Kidney (tissue), 14 donors: ENCODE data around the gene MUS81. TPM values are rescaled to one million over a fixed set of nuclear protein-coding genes. Genes with fewer than 3 reads are reported as not detected.
A peak's percentile ranks its signal among the peaks of the same experiment; 100 is the strongest.

Source experiments
- DNase-seq, 5 donors: peaks; one replicate each; pipeline ENCODE4 v3.0.0-alpha.2; 2013 to 2020
- FAIRE-seq: peaks from 2 replicates; lab custom pipeline; 2012; peaks lifted over from hg19 to GRCh38; lab: Jason Lieb, UNC
- H3K27ac ChIP-seq, 2 donors: one replicate each; pipeline ENCODE4 v1.7.0; 2013; ENCODE audit warnings: low read depth in 2 of 2, low read length in 2 of 2, inconsistent platforms in 1 of 2
- H3K27me3 ChIP-seq: one replicate; pipeline ENCODE4 v1.7.1; 2013; ENCODE audit warnings: low read length, inconsistent platforms; ENCODE audit not compliant: control insufficient read depth, insufficient read depth
- H3K36me3 ChIP-seq, 3 donors: one replicate each; pipeline versions ENCODE4 v1.7.0 to v1.7.1; 2013; ENCODE audit warnings: low read length in 3 of 3, control low read depth in 1 of 3, inconsistent platforms in 1 of 3; ENCODE audit not compliant: insufficient read depth in 3 of 3, control insufficient read depth in 2 of 3
- H3K4me1 ChIP-seq, 3 donors: one replicate each; pipeline versions ENCODE4 v1.7.0 to v1.7.1; 2013; ENCODE audit warnings: low read length in 3 of 3, inconsistent platforms in 1 of 3, low read depth in 1 of 3; ENCODE audit not compliant: control insufficient read depth in 2 of 3, insufficient read depth in 2 of 3
- H3K4me3 ChIP-seq, 3 donors: one replicate each; pipeline versions ENCODE4 v1.7.0 to v1.8.1; 2013; ENCODE audit warnings: low read length in 3 of 3, control low read depth in 1 of 3, inconsistent platforms in 1 of 3
- H3K9ac ChIP-seq, 3 donors: one replicate each; pipeline versions ENCODE4 v1.7.0 to v1.7.1; 2013; ENCODE audit warnings: low read length in 3 of 3, control low read depth in 1 of 3, inconsistent platforms in 1 of 3
- H3K9me3 ChIP-seq, 3 donors: one replicate each; pipeline versions ENCODE4 v1.7.0 to v1.7.1; 2013; ENCODE audit warnings: low read length in 3 of 3, control low read depth in 1 of 3, inconsistent platforms in 1 of 3; ENCODE audit not compliant: control insufficient read depth in 2 of 3, insufficient read depth in 1 of 3
- CTCF ChIP-seq: IDR thresholded peaks from 3 replicates; pipeline ENCODE4 v1.5.1; 2012; ENCODE audit warnings: mild to moderate bottlenecking, moderate library complexity, borderline replicate concordance; ENCODE audit not compliant: insufficient read depth; ENCODE audit errors: extremely low read depth
- intact Hi-C: fragments of 100-400 bp; cut with DNase I; formaldehyde crosslinking; loops from one replicate; pipeline ENCODE4 v1.11.1; 2022
- polyA plus RNA-seq: library from polyadenylated mRNA; stranded (reverse); fragments of 350-450 nt; fragmentation: Illumina TruSeq; extraction: RNeasy Lipid Tissue Mini Kit (QIAGEN cat#74804); gene quantifications from one replicate; pipeline ENCODE4 v1.2.3, GENCODE V29; 2014; ENCODE audit warnings: low read depth, low replicate concordance; ENCODE audit not compliant: insufficient read depth
- total RNA-seq: library from RNA; stranded (reverse); fragmentation: NEBNext Ultra II Directional; extraction: Animal tissue kit (Norgen Biotek cat#: 25700); gene quantifications from one replicate; pipeline ENCODE4 v1.2.1, GENCODE V29; 2021
- donor health status: control.
- donor health status: control.
- donor health status: control.
- donor health status: control.
- donor health status: control.
- donor health status: DM: yes; HTN: yes; CAD: no.
- donor health status: Normal renal cell carcinoma (clear cell type).

Gene MUS81
- total and polyA plus RNA-seq, 2 donors from 2014 or later = 31.2 to 54.9 TPM

- peaks cover 4 to 12% (median 5%) of the 10 kb centered on the region in 3 donors for H3K36me3 ChIP-seq
- H3K4me3 ChIP-seq = no peak overlapping the region
- H3K27me3 ChIP-seq = no peaks in the 10 kb centered on the region
- H3K9me3 ChIP-seq = no peaks in the 10 kb centered on the region
- no peak overlapping the region for H3K9ac ChIP-seq
- intact Hi-C loops = loop anchor here (10.0 kb wide), 1 partner anchor 100 kb away; no protein-coding TSS in a partner anchor
- peak; percentile 100 for TF ChIP-seq CTCF
- DNase-seq (peak; percentile 65 to 91 (median 79)), FAIRE-seq (no peak)
- H3K27ac ChIP-seq = no peak overlapping the region
- H3K4me1 ChIP-seq = peaks cover 0 to 19% (median 8%) of the 10 kb centered on the region in 3 donors
Measured at GRCh38 chr11:65884716-65885092, 24.5 kb downstream of the MUS81 start.

- no peak overlapping the region for H3K9ac ChIP-seq
- intact Hi-C loops = loop anchor here (10.0 kb wide), 1 partner anchor 100 kb away; no protein-coding TSS in a partner anchor
Measured at GRCh38 chr11:65885231-65885630, 25.0 kb downstream of the MUS81 start.

GRCh38 chr11:65885808-65886536 lies 25.7 kb downstream of the MUS81 start:
- intact Hi-C loops = loop anchor here (10.0 kb wide), 1 partner anchor 99 kb away; no protein-coding TSS in a partner anchor
- no peak for TF ChIP-seq CTCF
- no peak overlapping the region for H3K27ac ChIP-seq

More at GRCh38 chr11:65885231-65885630, 25.0 kb downstream of the MUS81 start:
- Histone ChIP-seq H3K4me3 (no peak overlapping the region), H3K4me1 (peaks cover 0 to 24% (median 8%) of the 10 kb centered on the region in 3 donors), H3K9me3 (no peaks in the 10 kb centered on the region), H3K27me3 (no peaks in the 10 kb centered on the region), H3K27ac (no peak overlapping the region), H3K36me3 (peaks cover 4 to 12% (median 5%) of the 10 kb centered on the region in 3 donors)
- DNase-seq (peak in 2 of 5 donors; percentile 49 to 60), FAIRE-seq (no peak)
- no peak for TF ChIP-seq CTCF

More at GRCh38 chr11:65885808-65886536, 25.7 kb downstream of the MUS81 start:
- Histone ChIP-seq H3K27me3 (no peaks in the 10 kb centered on the region), H3K36me3 (peaks cover 4 to 12% (median 5%) of the 10 kb centered on the region in 3 donors), H3K9ac (no peak overlapping the region), H3K4me3 (no peak overlapping the region), H3K4me1 (peaks cover 0 to 26% (median 8%) of the 10 kb centered on the region in 3 donors), H3K9me3 (no peaks in the 10 kb centered on the region)
- FAIRE-seq (no peak), DNase-seq (peak in 1 of 5 donors; percentile 45)
